ENCODE measurements around the gene HSD17B11.

The HSD17B11 gene

GRCh38 chr4:87428979-87429378 lies 38.0 kb upstream of the HSD17B11 start:
- DNase-seq (ENCODE audit: low read depth in 1 of 2, low spot score in 1 of 2): no peak
- TF ChIP-seq REST (IDR thresholded peaks at IDR 0.05; ENCODE audit: insufficient replicate concordance, low read depth): no peak
- no peak for TF ChIP-seq CTCF (IDR thresholded peaks at IDR 0.05; ENCODE audit: insufficient read depth, low read length)
- TF ChIP-seq POLR2AphosphoS5 (IDR thresholded peaks at IDR 0.05; ENCODE audit: low read depth): no peak
- H3K4me3 ChIP-seq (replicated peaks; ENCODE audit: insufficient read depth, low read length): no peak overlapping the region

GRCh38 chr4:87427518-87427868 lies 36.5 kb upstream of the HSD17B11 start:
- no peak for DNase-seq (ENCODE audit: low read depth in 1 of 2, low spot score in 1 of 2)
- Histone ChIP-seq H3K4me3 (replicated peaks; ENCODE audit: insufficient read depth, low read length) (no peak overlapping the region), H3K27ac (replicated peaks) (no peak overlapping the region), H3K27me3 (ENCODE audit: insufficient read depth, poor library complexity, severe bottlenecking) (no peaks in the 10 kb centered on the region)
- TF ChIP-seq CTCF (IDR thresholded peaks at IDR 0.05; ENCODE audit: insufficient read depth, low read length) (no peak), POLR2AphosphoS5 (IDR thresholded peaks at IDR 0.05; ENCODE audit: low read depth) (no peak), GABPA (IDR thresholded peaks at IDR 0.05; ENCODE audit: low read depth) (no peak), SPI1 (IDR thresholded peaks at IDR 0.05; ENCODE audit: borderline replicate concordance, low read depth) (no peak), REST (IDR thresholded peaks at IDR 0.05; ENCODE audit: insufficient replicate concordance, low read depth) (no peak)

More at GRCh38 chr4:87428979-87429378, 38.0 kb upstream of the HSD17B11 start:
- Histone ChIP-seq H3K27ac (replicated peaks) (no peak overlapping the region), H3K27me3 (ENCODE audit: insufficient read depth, poor library complexity, severe bottlenecking) (no peaks in the 10 kb centered on the region)

- TF ChIP-seq GABPA (IDR thresholded peaks at IDR 0.05; ENCODE audit: low read depth): no peak
- TF ChIP-seq REST (IDR thresholded peaks at IDR 0.05; ENCODE audit: insufficient replicate concordance, low read depth): no peak
- no peak for TF ChIP-seq SPI1 (IDR thresholded peaks at IDR 0.05; ENCODE audit: borderline replicate concordance, low read depth)
- TF ChIP-seq CTCF (IDR thresholded peaks at IDR 0.05; ENCODE audit: insufficient read depth, low read length): no peak
- no peak for TF ChIP-seq POLR2AphosphoS5 (IDR thresholded peaks at IDR 0.05; ENCODE audit: low read depth)
- Histone ChIP-seq H3K27me3 (ENCODE audit: insufficient read depth, poor library complexity, severe bottlenecking) (no peaks in the 10 kb centered on the region), H3K4me3 (replicated peaks; ENCODE audit: insufficient read depth, low read length) (no peak overlapping the region), H3K27ac (replicated peaks) (no peak overlapping the region)
- no peak for DNase-seq (ENCODE audit: low read depth in 1 of 2, low spot score in 1 of 2)
These were observed 36.0 kb upstream of the HSD17B11 start for GRCh38 chr4:87426865-87427517.
